Activated CD8-positive, alpha-beta T cell treated with anti-CD3 and anti-CD28 coated beads for 36 hours (primary cell): ENCODE data around the gene EDN3. TPM values are rescaled to one million over a fixed set of nuclear protein-coding genes. Genes with fewer than 3 reads are reported as not detected.

Experiments used
- ATAC-seq: fragments of 200-7000 bp; cut with Tn5 transposase; one replicate; pipeline ENCODE4 v1.10.0; 2021; ENCODE audit warnings: mild to moderate bottlenecking, moderate library complexity
- CTCF ChIA-PET: fragments of 350-600 bp; sonication (Branson Sonifier 250); formaldehyde crosslinking; loops from one replicate; lab custom pipeline; 2021; ENCODE audit warnings: antibody characterized with exemption; lab: Charles Lee
- POLR2A ChIA-PET: fragments of 350-600 bp; sonication (Branson Sonifier 250); formaldehyde crosslinking; loops from one replicate; lab custom pipeline; 2021; ENCODE audit warnings: antibody characterized with exemption; lab: Charles Lee
- DNase-seq: peaks from one replicate; pipeline ENCODE4 v3.0.0-alpha.2; 2020
- H3K27ac Mint-ChIP-seq: one replicate; pipeline ENCODE4 v1.8.0; 2021; ENCODE audit warnings: mild to moderate bottlenecking, mixed read lengths
- H3K27me3 Mint-ChIP-seq: one replicate; pipeline ENCODE4 v1.8.0; 2021; ENCODE audit warnings: mixed read lengths
- H3K36me3 Mint-ChIP-seq: one replicate; pipeline ENCODE4 v1.8.0; 2021; ENCODE audit warnings: low read depth, mixed read lengths
- H3K4me1 Mint-ChIP-seq: one replicate; pipeline ENCODE4 v1.8.0; 2021; ENCODE audit warnings: low read depth, mixed read lengths
- H3K4me3 Mint-ChIP-seq: one replicate; pipeline ENCODE4 v1.8.0; 2021; ENCODE audit warnings: mild to moderate bottlenecking, moderate library complexity, mixed read lengths
- H3K9me3 Mint-ChIP-seq: one replicate; pipeline ENCODE4 v1.8.0; 2021; ENCODE audit warnings: mixed read lengths
- intact Hi-C: fragments of 100-400 bp; cut with micrococcal nuclease; formaldehyde crosslinking; loops from one replicate; pipeline ENCODE4 v1.10.0; 2022
- total RNA-seq, 2 experiments: library from RNA; stranded (reverse); gene quantifications; one replicate each; pipeline ENCODE4 v1.2.3, GENCODE V29; 2021
- TF ChIP-seq, protein P1 (sequence below): fragments of 200-600 bp; IDR thresholded peaks from one replicate; pipeline ENCODE4 v1.8.0; 2022; ENCODE audit warnings: antibody characterized with exemption, mild to moderate bottlenecking

Gene EDN3
- total RNA-seq, 2 experiments from 2014 or later, result 0.09 TPM; not detected in 1

DNA sequence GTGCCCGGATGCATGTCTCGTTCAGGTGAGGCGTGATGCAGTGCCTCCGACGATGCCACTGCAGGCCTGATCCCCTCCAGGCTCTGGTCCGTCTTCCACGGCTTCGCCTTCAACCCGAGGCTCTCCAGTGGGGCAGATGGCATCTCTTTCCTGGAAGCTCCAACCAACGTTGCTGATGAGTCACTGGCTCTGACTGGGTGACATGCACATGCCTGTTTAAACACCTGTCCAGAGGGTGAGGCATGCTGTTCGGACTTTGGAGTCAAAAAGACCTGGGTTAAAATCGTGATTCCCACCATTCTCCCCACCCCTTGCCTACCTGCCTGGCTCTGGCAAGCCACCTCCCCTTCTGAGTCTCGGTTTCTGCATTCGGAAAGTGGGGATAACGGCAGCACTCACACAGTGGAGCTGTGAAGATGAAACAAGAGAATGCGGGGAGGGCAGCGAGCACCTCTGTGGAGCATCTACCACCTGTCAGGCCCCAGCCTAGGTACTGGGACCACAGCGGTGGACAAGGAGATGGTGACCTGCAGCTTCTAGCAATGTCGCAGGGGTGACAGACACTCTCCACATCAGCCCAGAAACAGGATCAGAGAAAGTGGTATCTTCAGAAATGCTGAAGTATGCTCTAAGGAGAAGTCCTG, 8.5 kb upstream of the EDN3 start:
- Mint-ChIP-seq H3K27ac (no peak overlapping the region), H3K27me3 (peaks cover under 1% of the 10 kb centered on the region), H3K36me3 (no peaks in the 10 kb centered on the region), H3K9me3 (no peaks in the 10 kb centered on the region), H3K4me3 (no peak overlapping the region), H3K4me1 (peaks cover 11% of the 10 kb centered on the region)
- DNase-seq (no peak), ATAC-seq (no peak)
- ChIA-PET POLR2A (interaction anchor here (0.6 kb wide), 1 partner anchor 394 kb away, joined by 3 read pairs; no protein-coding TSS in a partner anchor), CTCF (interaction anchor here (0.9 to 1.3 kb wide), 2 partner anchors 9 kb away, joined by 3 read pairs; partner anchors contain the start of gene EDN3)
- intact Hi-C loops, result no loop called here
- TF ChIP-seq, protein P1, sequence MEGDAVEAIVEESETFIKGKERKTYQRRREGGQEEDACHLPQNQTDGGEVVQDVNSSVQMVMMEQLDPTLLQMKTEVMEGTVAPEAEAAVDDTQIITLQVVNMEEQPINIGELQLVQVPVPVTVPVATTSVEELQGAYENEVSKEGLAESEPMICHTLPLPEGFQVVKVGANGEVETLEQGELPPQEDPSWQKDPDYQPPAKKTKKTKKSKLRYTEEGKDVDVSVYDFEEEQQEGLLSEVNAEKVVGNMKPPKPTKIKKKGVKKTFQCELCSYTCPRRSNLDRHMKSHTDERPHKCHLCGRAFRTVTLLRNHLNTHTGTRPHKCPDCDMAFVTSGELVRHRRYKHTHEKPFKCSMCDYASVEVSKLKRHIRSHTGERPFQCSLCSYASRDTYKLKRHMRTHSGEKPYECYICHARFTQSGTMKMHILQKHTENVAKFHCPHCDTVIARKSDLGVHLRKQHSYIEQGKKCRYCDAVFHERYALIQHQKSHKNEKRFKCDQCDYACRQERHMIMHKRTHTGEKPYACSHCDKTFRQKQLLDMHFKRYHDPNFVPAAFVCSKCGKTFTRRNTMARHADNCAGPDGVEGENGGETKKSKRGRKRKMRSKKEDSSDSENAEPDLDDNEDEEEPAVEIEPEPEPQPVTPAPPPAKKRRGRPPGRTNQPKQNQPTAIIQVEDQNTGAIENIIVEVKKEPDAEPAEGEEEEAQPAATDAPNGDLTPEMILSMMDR, result no peak

DNA sequence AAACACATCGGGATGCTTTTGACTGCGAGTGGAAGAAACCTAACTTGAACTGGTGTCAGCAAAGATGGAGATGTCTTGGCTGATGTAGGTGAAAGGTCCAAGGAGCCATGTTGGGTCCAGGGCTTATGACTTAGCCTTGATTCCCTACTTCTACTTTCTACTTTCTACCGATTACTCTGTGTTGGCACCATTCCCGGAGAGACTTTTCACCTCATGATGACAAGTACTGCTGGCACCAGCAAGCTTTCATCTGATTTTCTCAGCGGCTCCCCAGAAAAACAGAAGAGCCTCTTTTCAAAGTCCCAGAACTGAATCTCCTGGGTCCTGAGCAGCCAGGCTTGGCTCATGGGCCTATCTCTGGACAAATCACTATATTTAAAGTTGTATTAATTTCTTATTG, 4.9 kb upstream of the EDN3 start:
- Mint-ChIP-seq H3K27ac (no peak overlapping the region), H3K4me3 (no peak overlapping the region), H3K36me3 (no peaks in the 10 kb centered on the region), H3K4me1 (peaks cover 11% of the 10 kb centered on the region), H3K27me3 (peaks cover 17% of the 10 kb centered on the region), H3K9me3 (no peaks in the 10 kb centered on the region)
- ATAC-seq (no peak), DNase-seq (no peak)
- TF ChIP-seq, protein P1, result no peak
- ChIA-PET CTCF (no interaction called here), POLR2A (no interaction called here)
- intact Hi-C loops, result no loop called here

DNA sequence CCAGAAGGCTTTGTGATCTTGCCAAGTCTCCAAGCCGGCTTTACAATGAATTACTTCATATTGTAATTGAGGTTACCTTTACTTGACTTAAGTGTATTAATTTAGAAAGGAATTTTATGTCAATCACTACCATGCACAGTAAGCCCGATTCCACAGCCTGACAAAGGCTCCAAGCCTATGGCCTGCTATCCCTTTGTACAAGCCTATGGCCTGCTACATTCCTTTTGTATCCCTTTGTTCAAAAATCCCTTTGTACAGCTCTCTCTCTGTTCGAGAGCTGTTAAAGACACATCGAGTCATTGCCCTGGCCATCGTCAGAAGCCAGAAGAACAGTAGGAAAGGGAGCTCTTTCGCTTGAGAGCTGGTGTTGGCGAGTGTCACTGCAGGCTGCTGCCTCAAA, 2.7 kb upstream of the EDN3 start:
- Mint-ChIP-seq H3K27ac (no peak overlapping the region), H3K36me3 (no peaks in the 10 kb centered on the region), H3K4me1 (peaks cover 8% of the 10 kb centered on the region), H3K27me3 (peaks cover 34% of the 10 kb centered on the region), H3K9me3 (no peaks in the 10 kb centered on the region), H3K4me3 (no peak overlapping the region)
- CTCF ChIA-PET, result no interaction called here
- ATAC-seq, result no peak
- TF ChIP-seq, protein P1, result no peak
- no peak for DNase-seq
- POLR2A ChIA-PET, result no interaction called here
- intact Hi-C loops, result no loop called here

DNA sequence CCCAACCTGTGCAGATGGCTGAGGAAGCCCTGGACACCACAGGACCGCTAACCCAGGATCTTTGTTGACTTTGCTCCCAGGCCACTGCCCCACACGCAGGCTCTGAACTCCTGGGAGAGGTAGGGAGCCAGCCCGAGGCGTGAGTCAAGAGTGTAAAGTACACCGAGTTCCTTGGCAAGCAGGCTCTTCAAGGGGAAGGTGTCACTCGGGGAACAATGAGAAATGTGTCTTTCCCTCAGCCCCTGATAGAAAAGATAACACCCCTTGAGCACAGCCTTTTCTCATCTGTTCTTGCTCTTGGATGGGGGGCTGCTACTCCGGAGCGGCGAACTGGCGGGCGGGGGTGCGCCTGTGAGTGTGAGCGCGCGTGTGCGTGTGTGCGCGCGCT, 472 bp upstream of the EDN3 start:
- Mint-ChIP-seq H3K4me3 (no peak overlapping the region), H3K36me3 (no peaks in the 10 kb centered on the region), H3K27ac (no peak overlapping the region), H3K27me3 (peaks cover 36% of the 10 kb centered on the region), H3K9me3 (no peaks in the 10 kb centered on the region), H3K4me1 (peaks cover 7% of the 10 kb centered on the region)
- ATAC-seq (no peak), DNase-seq (no peak)
- intact Hi-C loops, result no loop called here
- ChIA-PET POLR2A (no interaction called here), CTCF (interaction anchor here (1.5 kb wide), 1 partner anchor 8 kb away, joined by 3 read pairs; no protein-coding TSS in a partner anchor)
- TF ChIP-seq, protein P1, result no peak

DNA sequence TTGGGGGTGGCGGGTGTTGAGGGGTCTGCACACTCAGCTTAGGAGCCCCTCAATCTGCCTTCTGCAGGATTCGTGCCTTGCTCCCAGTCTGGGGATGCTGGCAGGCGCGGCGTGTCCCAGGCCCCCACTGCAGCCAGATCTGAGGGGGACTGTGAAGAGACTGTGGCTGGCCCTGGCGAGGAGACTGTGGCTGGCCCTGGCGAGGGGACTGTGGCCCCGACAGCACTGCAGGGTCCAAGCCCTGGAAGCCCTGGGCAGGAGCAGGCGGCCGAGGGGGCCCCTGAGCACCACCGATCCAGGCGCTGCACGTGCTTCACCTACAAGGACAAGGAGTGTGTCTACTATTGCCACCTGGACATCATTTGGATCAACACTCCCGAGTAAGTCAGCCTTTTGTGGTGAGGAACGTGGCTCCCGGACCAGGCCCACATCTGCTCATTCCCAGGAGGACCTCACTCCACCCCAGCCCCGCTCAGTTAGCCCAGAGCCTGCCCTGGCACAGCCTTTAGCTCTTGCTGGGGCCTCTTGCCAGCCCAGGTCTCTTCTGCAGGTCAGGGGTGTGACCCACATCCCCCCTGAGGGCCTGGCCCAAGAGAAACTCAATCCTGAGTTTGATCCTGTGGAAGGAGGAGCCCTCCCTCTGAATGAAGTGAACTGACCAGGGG, 1.1 kb downstream of the EDN3 start:
- ChIA-PET POLR2A (no interaction called here), CTCF (interaction anchor here (1.5 kb wide), 1 partner anchor 9 kb away, joined by 3 read pairs; no protein-coding TSS in a partner anchor)
- H3K36me3 Mint-ChIP-seq, result no peaks in the 10 kb centered on the region
- ATAC-seq (no peak), DNase-seq (no peak)
- peaks cover 36% of the 10 kb centered on the region for H3K27me3 Mint-ChIP-seq
- no peak overlapping the region for H3K27ac Mint-ChIP-seq
- TF ChIP-seq, protein P1, result no peak
- no peak overlapping the region for H3K4me3 Mint-ChIP-seq
- peaks cover 7% of the 10 kb centered on the region for H3K4me1 Mint-ChIP-seq
- intact Hi-C loops, result no loop called here
- H3K9me3 Mint-ChIP-seq, result no peaks in the 10 kb centered on the region
